8988T (cell line): Measurements from ENCODE around the gene SP100.
"Not testable (repeated sequence)": the region's sequence is repeated elsewhere in the genome, so short reads cannot be mapped to it uniquely, and the experiment has no call there.

ENCODE experiments used
- DNase-seq: peaks from one replicate; pipeline ENCODE4 v3.0.0; 2011

Gene SP100

DNA sequence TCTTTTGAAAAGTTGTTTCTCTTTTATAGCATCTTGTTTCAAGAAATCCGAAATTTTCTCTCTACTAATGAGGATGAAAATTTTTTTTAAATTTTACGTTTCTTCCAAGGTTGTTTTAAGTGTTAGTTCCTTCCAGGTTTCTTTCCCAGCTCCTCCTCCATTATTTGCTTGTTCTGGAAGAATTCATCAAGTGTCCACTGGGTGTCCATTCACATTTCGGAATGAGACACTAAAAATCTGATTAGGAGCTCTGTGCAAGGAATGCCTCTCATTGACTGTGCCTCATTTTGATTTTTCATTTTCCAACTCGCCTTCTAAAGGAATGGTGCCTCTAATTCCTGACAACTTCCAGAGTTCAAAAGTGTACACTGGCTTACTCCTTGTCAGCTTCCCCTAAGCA, 6.1 kb downstream of the SP100 start:
- no peak for DNase-seq

DNA sequence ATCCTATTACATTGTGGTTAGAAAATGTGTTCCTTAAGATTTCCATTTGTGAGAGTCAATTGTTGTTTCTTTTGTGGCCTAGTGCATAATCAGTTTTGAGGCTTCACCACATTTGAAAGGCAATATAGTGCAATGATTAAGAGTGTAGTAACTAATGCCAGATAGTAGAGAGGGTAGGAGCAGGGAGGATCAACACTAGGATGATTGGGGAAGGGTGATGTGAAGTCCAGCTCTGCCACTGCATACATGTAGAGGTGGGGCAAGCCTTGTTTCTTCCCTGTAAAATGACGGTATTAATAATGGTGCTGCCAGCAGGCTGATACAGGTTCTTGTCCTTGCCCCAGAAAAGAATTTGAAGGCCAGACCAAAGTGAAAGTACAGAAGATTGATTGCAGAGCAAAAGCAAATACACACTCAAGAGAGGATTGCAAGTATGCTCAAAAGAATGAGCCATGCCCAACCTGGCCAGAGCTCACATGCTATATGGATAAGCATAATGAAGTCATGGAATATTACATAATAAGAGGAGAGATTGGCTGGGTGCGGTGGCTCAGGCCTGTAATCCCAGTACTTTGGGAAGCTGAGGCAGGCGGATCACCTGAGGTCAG, 8.0 kb downstream of the SP100 start:
- DNase-seq: no peak

DNA sequence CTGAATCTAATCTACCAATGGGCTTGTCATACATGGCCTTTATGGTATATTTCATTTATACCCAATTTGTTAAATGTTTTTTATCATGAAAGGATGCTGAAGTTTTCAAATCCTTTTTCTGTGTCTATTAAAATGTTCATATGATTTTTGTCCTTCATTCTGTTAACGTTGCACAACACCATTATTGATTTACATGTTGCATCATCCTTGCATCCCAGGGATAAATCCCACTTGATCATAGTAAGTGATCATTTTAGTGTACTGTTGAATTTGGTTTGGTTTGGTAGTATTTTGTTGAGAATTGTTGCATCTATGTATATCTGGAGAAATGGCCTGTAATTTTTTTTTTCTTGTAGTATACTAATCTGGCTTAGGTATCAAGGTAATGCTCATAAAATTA, 9.4 kb downstream of the SP100 start:
- no peak for DNase-seq

DNA sequence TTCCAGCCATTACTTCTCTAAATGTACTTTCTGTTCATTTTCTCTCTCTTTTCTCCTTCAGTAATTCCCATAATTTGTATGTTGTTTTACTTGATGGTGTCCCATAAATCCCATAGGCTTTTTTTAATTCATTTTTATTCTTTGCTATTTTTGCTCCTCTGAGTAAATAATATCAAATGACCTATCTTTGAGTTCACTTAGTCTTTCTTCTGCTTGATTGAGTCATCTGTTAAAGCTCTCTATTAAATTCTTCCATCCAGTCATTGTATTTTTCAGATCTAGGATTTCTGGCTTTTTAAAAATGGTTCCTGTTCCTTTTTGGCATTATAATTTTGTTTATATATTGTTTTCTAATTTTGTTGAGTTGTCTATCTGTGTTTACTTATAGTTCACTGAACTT, 13.5 kb downstream of the SP100 start:
- no peak for DNase-seq

DNA sequence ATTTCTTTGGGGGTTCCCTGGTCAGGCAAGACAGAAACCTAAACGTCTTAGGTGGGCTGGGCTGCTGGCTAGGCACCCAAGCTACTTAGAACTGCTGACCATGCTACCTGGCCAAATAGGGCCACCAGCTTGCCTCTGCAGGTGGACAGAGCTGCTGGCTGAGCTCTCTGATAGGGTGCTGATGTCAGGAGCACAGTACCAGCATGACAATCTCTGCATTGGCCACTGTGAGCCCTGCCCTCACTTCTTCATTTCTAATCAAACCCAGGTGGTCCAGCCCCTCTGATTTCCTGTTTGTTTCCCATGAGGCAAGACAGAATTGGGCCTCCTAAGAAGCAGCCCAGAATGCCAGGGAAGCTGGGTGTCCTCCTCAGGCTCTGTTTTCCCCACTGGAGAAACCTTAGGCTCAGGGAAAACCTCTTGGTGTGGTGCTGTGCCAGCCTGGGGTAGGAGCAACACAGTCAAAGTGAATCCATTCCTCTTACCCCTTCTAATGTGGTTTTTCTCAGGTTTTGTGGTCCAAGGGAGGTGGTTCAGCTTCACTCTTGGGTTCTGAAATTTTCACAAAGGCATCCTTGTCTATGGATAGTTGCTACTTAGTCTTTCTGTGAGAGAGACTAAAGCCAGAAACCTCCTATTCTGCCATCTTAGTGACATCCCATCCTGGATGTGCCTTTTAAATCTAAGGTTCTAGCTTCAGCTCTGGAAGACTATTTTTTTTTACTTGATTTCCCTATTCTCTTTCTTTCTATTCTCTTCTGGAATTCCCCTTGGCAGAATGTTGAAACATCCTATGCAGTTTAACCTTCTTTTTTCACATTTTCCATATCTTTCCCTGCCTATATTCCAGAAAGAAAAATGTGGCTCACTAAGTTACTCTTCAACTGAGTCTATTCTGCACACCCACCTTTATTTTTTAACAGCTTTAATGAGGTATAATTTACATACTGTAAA, 15.2 kb downstream of the SP100 start:
- no peak for DNase-seq

DNA sequence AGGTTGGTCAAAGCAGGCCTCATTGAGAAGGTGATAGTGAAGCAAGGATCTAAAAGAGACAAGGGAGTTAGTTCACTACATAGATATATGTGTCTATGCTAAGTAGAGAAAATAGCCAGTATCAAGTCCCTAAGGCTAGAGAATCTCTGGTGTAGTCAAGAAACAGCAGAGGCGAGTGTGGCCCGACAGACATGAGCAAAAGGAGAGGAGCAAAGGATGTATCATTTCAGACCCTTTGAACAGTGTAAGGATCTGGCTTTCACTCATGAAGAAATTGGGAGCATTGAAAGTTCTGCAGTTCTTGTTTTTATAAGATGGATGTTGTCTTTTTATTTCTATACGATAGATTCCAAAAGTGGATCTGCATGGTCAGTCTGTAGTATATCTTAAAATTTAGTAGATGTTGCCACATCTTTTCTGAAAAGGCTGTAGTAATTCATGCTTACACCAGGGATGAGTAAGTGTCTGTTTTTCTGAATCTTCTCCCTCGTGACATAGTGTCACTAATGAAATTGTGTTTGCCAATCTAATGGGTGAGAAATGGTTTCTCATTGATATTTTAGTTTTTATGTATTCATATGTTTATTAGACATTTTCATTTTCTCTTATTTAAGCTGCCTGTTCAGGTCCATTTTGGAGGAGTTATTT, 18.8 kb downstream of the SP100 start:
- no peak for DNase-seq

DNA sequence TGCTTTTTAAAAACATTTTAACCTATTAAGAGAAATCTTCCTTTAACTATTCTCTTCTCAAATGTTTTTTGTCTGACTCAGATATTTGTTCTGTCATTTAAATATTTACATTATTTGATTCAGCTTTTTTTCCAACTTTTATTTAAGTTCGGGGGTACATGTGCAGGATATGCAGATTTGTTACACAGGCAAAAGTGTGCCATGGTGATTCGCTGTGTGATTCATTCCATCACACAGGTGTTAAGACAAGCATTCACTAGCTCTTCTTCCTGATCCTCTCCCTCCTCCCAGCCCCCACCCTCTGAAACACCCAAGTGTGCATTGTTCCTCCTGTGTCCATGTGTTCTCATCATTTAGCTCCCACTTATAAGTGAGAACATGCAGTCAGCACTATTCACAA, 19.4 kb downstream of the SP100 start:
- no peak for DNase-seq

DNA sequence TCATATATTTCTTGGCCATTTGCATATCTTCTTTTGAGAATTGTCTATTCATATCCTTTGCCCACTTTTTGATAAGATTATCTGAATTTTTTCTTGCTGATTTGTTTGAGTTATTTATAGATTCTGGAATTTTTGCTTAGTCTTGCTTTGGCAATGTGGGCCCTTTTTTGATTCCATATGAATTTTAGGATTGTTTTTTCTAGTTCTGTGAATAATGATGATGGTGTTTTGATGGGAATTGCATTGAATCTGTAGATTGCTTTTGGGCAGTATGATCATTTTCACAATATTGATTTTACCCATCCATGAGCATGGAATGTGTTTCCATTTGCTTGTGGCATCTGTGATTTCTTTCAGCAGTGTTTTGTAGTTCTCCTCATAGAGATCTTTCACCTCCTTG, 23.1 kb downstream of the SP100 start:
- DNase-seq: not testable (repeated sequence)

DNA sequence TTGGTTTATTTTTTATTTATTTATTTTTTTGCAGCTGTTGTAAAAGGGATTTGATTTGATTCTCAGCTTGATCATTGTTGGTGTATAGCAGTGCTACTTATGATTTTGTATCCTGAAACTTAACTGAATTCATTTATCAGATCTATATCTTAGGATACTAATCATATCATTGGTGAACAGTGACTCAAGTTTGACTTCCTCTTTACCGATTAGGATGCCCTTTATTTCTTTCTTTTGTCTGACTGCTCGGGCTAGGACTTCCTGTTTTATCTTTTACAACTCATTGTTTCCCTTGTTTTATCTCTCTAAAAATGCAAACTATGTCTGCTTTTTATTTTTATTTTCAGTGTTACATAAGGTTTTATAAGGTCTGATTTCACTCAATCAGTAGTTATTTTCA, 23.6 kb downstream of the SP100 start:
- no peak for DNase-seq

DNA sequence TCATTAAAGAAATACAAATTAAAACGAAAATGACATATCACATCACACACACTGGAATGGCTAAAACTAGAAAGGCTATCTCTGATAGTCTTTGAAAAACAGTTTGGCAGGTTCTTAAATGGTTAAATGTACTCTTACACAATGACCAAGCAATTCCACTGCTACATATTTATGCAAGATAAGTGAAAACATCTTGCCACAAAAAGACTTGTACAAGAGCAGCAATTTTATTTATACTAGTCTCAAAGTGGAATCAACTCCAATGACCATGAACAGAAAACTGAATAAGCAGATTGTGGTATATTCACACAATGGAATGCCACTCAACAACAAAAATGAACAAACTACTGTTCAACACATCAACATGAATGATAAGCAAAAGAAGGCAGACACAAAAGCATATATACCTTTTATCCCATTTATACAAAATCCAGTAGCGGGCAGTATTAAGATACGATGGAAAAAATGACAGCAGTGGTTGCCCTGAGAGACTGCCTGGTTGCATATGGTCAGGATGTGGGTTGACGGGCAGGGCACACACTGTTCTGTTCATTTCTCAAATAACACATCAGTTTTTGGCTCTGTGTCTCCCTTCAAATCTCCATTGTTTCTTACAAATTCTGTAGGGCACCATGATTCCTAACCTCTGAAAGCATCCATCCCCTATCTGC, 25.4 kb downstream of the SP100 start:
- DNase-seq: no peak

DNA sequence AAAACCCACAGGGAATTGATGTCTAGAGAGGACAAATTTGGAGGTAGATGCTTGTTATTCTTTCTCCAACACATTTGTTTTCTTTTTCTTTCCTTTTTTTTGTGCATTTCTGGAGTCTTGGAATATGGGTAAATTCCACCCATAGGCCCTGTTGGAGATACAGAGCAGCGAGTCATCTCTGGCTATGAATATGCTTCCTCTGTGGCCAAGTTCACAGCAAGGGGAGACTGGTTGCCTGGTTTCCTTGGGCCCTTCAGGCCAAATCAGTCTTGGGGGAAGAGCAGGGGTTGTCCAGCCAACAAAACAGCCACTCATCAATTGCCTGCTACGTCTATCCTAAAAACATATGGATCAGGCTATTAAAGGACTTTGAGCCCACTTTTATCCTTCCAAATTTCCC, 27.5 kb downstream of the SP100 start:
- DNase-seq: no peak

DNA sequence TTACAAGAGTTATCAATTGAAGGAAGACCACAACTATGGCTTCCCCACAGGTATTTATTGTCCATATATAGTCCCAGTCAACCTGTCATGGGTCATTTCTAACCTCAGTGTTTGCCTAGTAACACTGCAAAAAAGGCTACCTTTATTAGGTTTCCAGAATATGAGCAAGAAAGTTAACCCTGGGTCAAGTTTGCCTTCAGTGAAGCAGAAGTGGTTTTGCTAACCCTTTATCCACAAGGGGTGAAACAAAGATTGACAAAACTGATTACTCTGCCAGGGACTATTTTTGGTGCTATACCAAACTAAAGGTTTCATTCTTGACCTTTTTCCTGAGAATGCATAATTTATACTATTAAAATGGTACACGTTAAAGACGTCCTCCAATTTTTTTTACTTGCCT, 28.8 kb downstream of the SP100 start:
- no peak for DNase-seq

DNA sequence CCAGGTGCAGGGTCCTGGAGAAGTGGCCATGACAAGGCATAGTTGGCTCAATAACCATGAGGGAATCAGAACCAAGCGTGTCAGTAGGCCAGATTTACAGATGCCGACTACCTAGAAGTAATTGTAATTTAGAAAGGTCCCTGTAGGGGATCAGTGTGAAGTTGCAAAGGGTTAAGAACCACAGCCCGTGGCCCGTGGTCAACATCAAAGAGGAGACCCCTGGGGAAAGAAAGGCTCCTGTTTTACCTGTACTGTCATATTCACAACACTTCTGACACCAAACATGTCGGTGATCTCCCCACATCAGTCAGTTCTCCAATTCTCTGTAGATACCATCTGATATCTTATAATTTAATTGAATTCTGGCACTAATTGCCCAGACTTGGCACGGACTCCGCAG, 31.0 kb downstream of the SP100 start:
- DNase-seq: no peak

DNA sequence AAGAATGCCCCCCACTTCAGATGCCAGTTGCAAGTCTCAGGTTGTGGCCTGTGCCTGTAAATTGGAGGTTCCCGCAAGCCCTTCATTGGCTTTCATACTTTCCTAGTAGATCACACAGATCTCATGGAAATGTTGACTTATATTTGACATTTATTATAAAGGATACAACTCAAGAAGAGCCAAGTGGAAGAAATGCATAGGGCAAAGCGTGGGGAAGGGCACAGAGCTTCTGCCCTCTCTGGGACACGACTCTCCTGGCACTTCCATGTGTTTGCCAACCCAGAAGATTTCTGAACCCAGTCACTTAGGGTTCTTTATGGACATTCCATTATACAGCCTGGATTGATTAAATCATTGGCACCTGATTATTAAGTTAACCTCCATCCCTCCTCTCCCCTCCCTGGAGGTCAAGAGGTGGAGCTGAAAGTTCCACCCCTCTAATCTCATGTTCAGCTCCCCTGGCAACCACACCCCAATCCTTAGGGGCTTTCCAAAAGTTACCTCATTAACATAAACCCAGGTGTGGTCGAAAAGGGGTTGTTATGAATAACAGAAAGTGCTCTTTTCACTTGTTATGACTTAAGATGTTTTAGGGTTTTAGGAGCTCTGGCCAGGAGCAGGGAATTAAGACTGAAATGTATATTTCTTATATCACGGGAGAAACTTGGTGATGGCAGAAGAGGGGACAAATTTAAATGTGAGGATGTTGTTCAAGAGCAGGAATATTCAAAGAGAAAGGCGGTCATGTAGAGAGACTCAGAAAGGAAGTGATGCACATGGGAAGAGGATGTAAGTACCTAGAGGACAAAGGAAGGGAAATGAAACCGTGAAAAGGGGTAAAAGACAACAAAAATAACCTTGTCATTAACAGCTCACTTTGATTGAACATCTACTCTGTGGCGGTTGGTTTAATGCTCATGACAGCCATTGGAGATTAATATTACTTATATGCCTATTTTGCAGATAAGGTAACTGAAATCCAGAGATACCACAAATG, 31.8 kb downstream of the SP100 start:
- DNase-seq: no peak

DNA sequence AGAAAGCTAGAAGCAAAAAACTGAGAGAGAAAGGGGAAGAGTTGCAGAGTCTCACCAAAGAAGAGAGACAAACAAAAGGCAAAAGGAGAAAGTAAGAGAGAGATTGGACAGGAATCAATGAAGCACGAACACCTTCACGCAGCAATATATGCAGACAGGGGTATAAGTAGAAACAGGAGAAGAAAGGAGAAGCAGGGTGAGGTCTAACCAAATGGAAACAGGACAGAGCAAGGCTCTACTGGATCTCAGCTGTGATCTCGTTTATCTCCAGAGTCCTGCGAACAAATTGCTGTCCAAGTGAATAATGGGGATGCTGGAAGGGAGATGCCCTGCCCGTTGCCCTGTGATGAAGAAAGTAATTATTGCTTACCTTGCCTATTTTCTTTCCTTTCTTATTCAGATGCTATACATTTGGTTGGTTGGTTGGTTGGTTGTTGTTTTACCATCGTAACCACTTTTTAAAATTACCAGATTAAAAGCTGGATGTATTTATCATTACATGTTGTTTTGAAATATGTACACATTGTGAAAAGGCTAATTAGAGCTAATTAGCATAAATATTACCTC, 34.0 kb downstream of the SP100 start:
- DNase-seq: no peak

DNA sequence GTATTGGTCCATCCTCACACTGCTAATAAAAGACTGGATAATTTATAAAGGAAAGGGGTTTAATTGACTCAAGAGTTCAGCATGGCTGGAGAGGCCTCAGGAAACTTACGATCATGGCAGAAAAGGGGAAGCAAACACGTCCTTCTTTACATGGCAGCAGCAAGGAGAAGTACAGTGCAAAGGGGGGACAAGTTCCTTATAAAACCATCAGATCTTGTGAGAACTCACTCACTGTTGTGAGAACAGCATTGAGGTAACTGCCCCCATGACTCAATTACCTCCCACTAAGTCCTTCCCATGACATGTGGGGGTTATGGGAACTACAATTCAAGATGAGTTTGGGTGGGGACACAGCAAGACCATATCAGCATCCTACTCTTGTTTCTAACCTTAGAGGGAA, 37.0 kb downstream of the SP100 start:
- DNase-seq: no peak

DNA sequence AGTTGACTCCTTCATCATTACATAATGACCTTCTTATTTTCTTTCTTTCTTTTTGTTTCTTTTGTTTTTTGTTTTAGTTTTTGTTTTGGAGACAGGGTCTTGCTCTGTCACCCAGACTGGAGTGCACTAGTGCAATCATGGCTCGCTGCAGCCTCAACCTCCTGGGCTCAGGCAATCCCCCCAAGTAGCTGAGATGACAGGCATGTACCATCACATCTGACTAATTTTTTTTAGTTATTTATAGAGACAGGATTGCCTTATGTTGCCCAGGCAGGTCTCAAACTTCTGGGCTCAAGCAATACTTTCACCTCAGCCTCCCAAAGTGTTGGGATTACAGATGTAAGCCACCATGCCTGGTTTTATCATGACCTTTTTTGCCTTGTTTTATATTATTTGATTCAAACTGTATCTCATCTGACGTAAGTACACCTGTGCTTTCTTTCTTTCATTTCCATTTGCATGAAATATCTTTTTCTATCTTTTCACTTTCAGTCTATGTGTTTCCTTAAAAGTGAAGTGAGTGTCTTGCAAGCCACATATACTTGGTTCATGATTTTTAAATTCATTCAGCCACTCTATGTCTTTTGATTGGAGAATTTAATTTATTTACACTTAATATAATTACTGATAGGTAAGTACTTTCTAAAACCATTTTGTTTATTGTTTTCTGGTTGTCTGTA, 39.1 kb downstream of the SP100 start:
- DNase-seq: no peak

DNA sequence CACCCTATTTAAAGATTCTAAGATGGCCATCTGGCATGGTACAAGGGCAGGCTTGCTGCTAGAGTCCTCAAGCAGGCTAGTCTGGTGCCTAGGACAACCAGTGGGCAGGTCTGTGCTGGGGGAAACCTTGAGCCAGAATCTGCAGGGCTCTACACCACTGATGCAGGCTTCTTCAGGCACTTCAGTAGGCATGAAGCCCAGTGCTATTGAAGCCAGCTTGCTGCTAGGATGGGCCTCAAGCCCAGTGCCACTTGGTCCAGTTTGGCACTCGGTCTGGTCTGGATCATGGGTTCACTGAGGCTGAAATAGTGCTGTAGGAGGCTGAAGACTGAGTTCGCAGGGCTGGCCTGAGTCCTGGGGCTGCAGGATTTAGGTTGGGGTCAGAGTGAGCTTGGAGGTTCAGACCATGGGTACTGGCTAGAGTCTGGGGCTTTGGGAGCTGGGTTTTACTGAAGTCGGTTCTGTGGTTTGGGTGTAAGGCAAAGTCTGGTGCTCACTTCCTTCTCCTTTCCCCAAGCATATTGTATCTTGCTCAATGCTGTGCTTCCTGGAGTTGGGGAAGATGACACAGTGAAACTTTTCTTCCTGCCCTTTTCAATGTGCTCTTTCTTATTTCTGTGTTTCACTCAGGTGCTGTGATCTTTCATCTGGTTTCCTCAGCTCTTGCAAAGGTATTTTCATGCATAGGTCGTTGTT, 41.2 kb downstream of the SP100 start:
- DNase-seq: no peak

DNA sequence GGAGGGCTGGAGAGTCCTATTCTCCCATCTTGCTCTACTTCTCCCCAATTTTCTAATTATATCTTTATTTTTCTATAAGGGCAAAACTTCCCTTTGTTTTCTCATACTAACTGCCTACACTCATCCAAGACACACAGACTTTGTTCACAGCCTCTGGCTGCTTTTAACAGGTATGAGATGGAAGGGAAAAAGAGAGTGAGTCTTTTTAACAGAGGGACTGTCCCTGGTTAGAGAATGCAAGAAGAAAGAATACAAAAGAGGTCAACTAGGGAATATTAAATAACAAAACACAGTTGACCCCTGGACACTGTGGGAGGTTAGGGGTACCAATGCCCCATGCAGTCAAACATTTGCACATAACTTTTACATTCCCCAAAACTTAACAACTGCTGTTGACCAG, 41.8 kb downstream of the SP100 start:
- DNase-seq: no peak

DNA sequence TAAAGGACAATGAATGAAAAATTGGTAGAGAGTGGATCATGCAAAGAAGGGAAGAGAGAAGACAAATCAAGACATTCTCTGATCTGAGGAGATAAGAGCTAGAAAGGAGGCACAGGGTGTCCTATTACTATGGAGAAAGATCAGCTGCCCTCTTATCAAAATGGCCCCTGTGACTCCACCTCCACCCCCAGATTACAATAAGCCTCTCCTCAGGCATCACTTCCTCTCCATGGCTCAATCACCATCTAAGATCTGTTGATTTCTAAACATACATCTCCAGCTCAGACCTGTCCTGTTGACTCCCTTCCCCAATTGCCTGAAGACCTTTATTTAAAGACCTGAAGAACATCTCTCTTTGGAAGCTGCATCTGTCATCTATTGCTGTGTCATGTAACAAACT, 43.2 kb downstream of the SP100 start:
- no peak for DNase-seq

DNA sequence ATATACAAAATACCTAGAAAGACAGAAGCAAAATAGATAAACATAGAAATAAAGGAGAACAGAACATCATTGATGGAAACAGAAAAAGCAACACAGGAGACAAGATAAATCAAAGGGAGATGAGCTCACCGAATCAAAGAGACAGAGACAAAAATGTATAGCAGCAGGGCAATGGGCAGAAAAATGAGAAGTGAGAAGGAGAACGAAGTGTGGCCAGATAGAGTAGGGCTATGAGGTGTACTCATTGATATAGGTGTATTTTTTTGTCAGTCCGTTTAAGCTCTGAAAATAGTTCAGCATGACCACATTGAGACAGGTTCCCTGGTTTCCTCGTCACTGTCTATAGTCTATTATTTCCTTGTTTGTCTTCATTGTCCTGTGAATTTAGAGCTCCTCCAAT, 55.1 kb downstream of the SP100 start:
- DNase-seq: no peak
